Brain microvascular endothelial cell (primary cell): ENCODE data around the gene CYP4F8.

Source experiments
- DNase-seq: peaks from one replicate; pipeline ENCODE4 v3.0.0-alpha.2; 2020
- H3K27ac ChIP-seq: fragments of 250-450 bp; sonication (Bioruptor Pico); 2 replicates; pipeline ENCODE4 v1.5.1; 2020; ENCODE audit warnings: mild to moderate bottlenecking, moderate library complexity
- H3K27me3 ChIP-seq: fragments of 250-450 bp; sonication (Bioruptor Pico); replicated peaks from 2 replicates; pipeline ENCODE4 v1.5.1; 2020; ENCODE audit warnings: mild to moderate bottlenecking
- H3K36me3 ChIP-seq: fragments of 250-450 bp; sonication (Bioruptor Pico); replicated peaks from 2 replicates; pipeline ENCODE4 v1.5.1; 2020; ENCODE audit warnings: mild to moderate bottlenecking
- H3K4me3 ChIP-seq: 2 replicates; pipeline ENCODE4 v1.5.1; 2011; ENCODE audit warnings: low read depth, mild to moderate bottlenecking, control low read depth, low read length, moderate library complexity
- CTCF ChIP-seq: IDR thresholded peaks from 2 replicates; pipeline ENCODE4 v1.5.1; 2011; ENCODE audit warnings: low read depth, mild to moderate bottlenecking, moderate library complexity, low read length, control low read depth, inconsistent platforms; ENCODE audit errors: missing control alignments
- in situ Hi-C: cut with HindIII; loops from 2 replicates; pipeline ENCODE4 v1.10.0; 2017; ENCODE audit warnings: low sequenced_read_pairs, low pct_ligation_motif_present

Gene CYP4F8

GRCh38 chr19:15671237-15671821 is 56.3 kb downstream of the CYP4F8 start:
- no peak for DNase-seq
- in situ Hi-C loops: no loop called here
- Histone ChIP-seq H3K27me3 (no peaks in the 10 kb centered on the region), H3K36me3 (no peaks in the 10 kb centered on the region), H3K4me3 (no peak overlapping the region), H3K27ac (no peak overlapping the region)
- no peak for TF ChIP-seq CTCF

GRCh38 chr19:15671891-15672579 is 57.0 kb downstream of the CYP4F8 start:
- H3K27ac ChIP-seq: no peak overlapping the region
- H3K27me3 ChIP-seq: no peaks in the 10 kb centered on the region
- no peak overlapping the region for H3K4me3 ChIP-seq
- no peak for TF ChIP-seq CTCF
- no peaks in the 10 kb centered on the region for H3K36me3 ChIP-seq
- in situ Hi-C loops: no loop called here
- DNase-seq: no peak

- DNase-seq: no peak
- H3K36me3 ChIP-seq: no peaks in the 10 kb centered on the region
- no peak for TF ChIP-seq CTCF
- no peaks in the 10 kb centered on the region for H3K27me3 ChIP-seq
- no peak within 1 kb of the TSS for H3K4me3 ChIP-seq
- in situ Hi-C loops: no loop called here
- no peak within 1 kb of the TSS for H3K27ac ChIP-seq
Measured at GRCh38 chr19:15672580-15673175, 57.7 kb downstream of the CYP4F8 start, which contains the start of gene CYP4F12. Gene CYP4F12, plus strand, starts transcription at chr19:15673087. Its CDS starts 443 bp downstream, at chr19:15673530.

- H3K27ac ChIP-seq: no peak overlapping the region
Measured at GRCh38 chr19:15673176-15673654, 58.2 kb downstream of the CYP4F8 start.

GRCh38 chr19:15675560-15675959 is 60.5 kb downstream of the CYP4F8 start:
- no peak for TF ChIP-seq CTCF
- H3K27me3 ChIP-seq: no peaks in the 10 kb centered on the region
- in situ Hi-C loops: no loop called here
- no peak overlapping the region for H3K27ac ChIP-seq
- H3K36me3 ChIP-seq: no peaks in the 10 kb centered on the region
- no peak overlapping the region for H3K4me3 ChIP-seq
- no peak for DNase-seq

More at GRCh38 chr19:15673176-15673654, 58.2 kb downstream of the CYP4F8 start:
- Histone ChIP-seq H3K4me3 (no peak overlapping the region), H3K36me3 (no peaks in the 10 kb centered on the region), H3K27me3 (no peaks in the 10 kb centered on the region)
- no peak for TF ChIP-seq CTCF
- in situ Hi-C loops: no loop called here
- no peak for DNase-seq
